ENCODE results near the gene ZNF675.

DNA sequence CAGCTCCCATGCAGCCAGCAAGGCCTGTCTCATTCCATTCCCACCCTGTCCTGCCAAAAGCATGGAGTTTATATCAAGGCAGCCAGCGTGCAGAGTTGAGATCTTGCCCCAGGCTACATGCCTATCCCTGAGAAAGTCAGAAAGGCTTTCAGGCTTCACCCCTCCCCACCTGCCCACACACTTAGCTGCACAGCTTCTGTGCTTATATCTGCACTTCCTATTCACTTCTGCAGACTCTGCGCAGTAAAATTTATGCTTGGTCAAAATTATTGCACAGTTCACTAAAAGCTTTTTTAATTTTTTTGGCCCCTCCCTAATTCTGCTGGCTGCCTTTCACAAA, 12.5 kb upstream of the ZNF675 start:
- TF ChIP-seq, protein P1, sequence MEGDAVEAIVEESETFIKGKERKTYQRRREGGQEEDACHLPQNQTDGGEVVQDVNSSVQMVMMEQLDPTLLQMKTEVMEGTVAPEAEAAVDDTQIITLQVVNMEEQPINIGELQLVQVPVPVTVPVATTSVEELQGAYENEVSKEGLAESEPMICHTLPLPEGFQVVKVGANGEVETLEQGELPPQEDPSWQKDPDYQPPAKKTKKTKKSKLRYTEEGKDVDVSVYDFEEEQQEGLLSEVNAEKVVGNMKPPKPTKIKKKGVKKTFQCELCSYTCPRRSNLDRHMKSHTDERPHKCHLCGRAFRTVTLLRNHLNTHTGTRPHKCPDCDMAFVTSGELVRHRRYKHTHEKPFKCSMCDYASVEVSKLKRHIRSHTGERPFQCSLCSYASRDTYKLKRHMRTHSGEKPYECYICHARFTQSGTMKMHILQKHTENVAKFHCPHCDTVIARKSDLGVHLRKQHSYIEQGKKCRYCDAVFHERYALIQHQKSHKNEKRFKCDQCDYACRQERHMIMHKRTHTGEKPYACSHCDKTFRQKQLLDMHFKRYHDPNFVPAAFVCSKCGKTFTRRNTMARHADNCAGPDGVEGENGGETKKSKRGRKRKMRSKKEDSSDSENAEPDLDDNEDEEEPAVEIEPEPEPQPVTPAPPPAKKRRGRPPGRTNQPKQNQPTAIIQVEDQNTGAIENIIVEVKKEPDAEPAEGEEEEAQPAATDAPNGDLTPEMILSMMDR (IDR thresholded peaks at IDR 0.05 in 4 of 5, conservative IDR thresholded peaks at IDR 0.05 in 1 of 5) = no peak
- TF ChIP-seq POLR2A (IDR thresholded peaks at IDR 0.05) = no peak
